CD4-positive, alpha-beta T cell (primary cell): ENCODE results near the gene PDE4C. TPM values are rescaled to one million over a fixed set of nuclear protein-coding genes. Genes with fewer than 3 reads are reported as not detected.

Source experiments
- ATAC-seq: fragments of 200-7000 bp; cut with Tn5 transposase; one replicate; pipeline ENCODE4 v1.10.0; 2022; ENCODE audit warnings: mild to moderate bottlenecking; ENCODE audit not compliant: poor library complexity
- CTCF ChIA-PET: fragments of 350-600 bp; sonication (Branson Sonifier 250); formaldehyde crosslinking; loops from one replicate; lab custom pipeline; 2021; ENCODE audit warnings: antibody characterized with exemption, inconsistent platforms; lab: Charles Lee
- POLR2A ChIA-PET: fragments of 350-600 bp; sonication (Branson Sonifier 250); formaldehyde crosslinking; loops from one replicate; lab custom pipeline; 2021; ENCODE audit warnings: antibody characterized with exemption, inconsistent platforms; lab: Charles Lee
- DNase-seq, 14 experiments: peaks; one replicate each; pipeline ENCODE4 v3.0.0-alpha.2; 2013 to 2020; ENCODE audit warnings: mixed read lengths in 2 of 14
- H3K27ac ChIP-seq, 2 donors: one replicate each; pipeline versions ENCODE4 v1.5.1 to v1.7.0; 2013; ENCODE audit warnings: low read length in 2 of 2, low read depth in 1 of 2, mild to moderate bottlenecking in 1 of 2
- H3K27me3 ChIP-seq, 2 experiments: 1 replicate in 1 of 2; 2 replicates in 1 of 2; pipeline versions ENCODE4 v1.6.1 to v1.7.0; 2013; ENCODE audit warnings: low read length in 2 of 2, control low read depth in 1 of 2, mild to moderate bottlenecking in 1 of 2, moderate library complexity in 1 of 2; ENCODE audit not compliant: insufficient read depth in 2 of 2, control insufficient read depth in 1 of 2
- H3K36me3 ChIP-seq: one replicate; pipeline ENCODE4 v1.6.1; 2013; ENCODE audit warnings: low read length, control low read depth; ENCODE audit not compliant: insufficient read depth
- H3K4me1 ChIP-seq: one replicate; pipeline ENCODE4 v1.6.1; 2013; ENCODE audit warnings: low read length, control low read depth; ENCODE audit not compliant: insufficient read depth
- H3K4me3 ChIP-seq: one replicate; pipeline ENCODE4 v1.5.1; 2013; ENCODE audit warnings: mild to moderate bottlenecking, low read length, moderate library complexity
- H3K9me3 ChIP-seq, 2 experiments: 1 replicate in 1 of 2; 2 replicates in 1 of 2; pipeline versions ENCODE4 v1.6.1 to v1.7.0; 2013; ENCODE audit warnings: low read length in 2 of 2, mild to moderate bottlenecking in 2 of 2, control low read depth in 1 of 2, moderate library complexity in 1 of 2; ENCODE audit not compliant: control insufficient read depth in 1 of 2, insufficient read depth in 1 of 2
- H3K27ac Mint-ChIP-seq: one replicate; pipeline ENCODE4 v1.8.0; 2020; ENCODE audit warnings: mixed read lengths
- H3K27me3 Mint-ChIP-seq: one replicate; pipeline ENCODE4 v1.8.0; 2021; ENCODE audit warnings: mixed read lengths
- H3K36me3 Mint-ChIP-seq: one replicate; pipeline ENCODE4 v1.8.0; 2021; ENCODE audit warnings: low read depth, mixed read lengths
- H3K4me1 Mint-ChIP-seq: one replicate; pipeline ENCODE4 v1.8.0; 2021; ENCODE audit warnings: low read depth, mixed read lengths
- H3K4me3 Mint-ChIP-seq: one replicate; pipeline ENCODE4 v1.8.0; 2020; ENCODE audit warnings: mild to moderate bottlenecking, mixed read lengths
- H3K9me3 Mint-ChIP-seq: one replicate; pipeline ENCODE4 v1.8.0; 2020; ENCODE audit warnings: mixed read lengths
- CTCF ChIP-seq: fragments of 200-600 bp; IDR thresholded peaks from one replicate; pipeline ENCODE4 v1.8.0; 2022; ENCODE audit warnings: antibody characterized with exemption, mild to moderate bottlenecking
- intact Hi-C, 2 experiments: fragments of 100-400 bp; cut with DNase I in 1 of 2; cut with micrococcal nuclease in 1 of 2; formaldehyde crosslinking; loops; one replicate each; pipeline versions ENCODE4 v1.15.1 to v1.9.0; 2023 to 2025; cut with DNase I, micrococcal nuclease
- total RNA-seq, 174 experiments: library from RNA in 2 of 174; stranded (reverse) in 2 of 174; gene quantifications; one replicate each; pipeline ENCODE4 v1.2.3 and lab custom pipeline; 2021 to 2026

The PDE4C gene
- total RNA-seq, 2 experiments from 2014 or later, result not detected

- no peaks in the 10 kb centered on the region for H3K27me3 Mint-ChIP-seq
- DNase-seq (no peak), ATAC-seq (no peak)
- no peak overlapping the region for H3K27ac Mint-ChIP-seq
- H3K9me3 Mint-ChIP-seq, result no peaks in the 10 kb centered on the region
- H3K4me1 ChIP-seq, result peaks cover 28% of the 10 kb centered on the region
- peak overlapping the region; percentile 12 for H3K4me3 ChIP-seq
- H3K36me3 Mint-ChIP-seq, result no peaks in the 10 kb centered on the region
- H3K27ac ChIP-seq, result no peak overlapping the region
- H3K27me3 ChIP-seq, result no peaks in the 10 kb centered on the region
- intact Hi-C loops, result no loop called here
- peaks cover 12% of the 10 kb centered on the region for H3K4me1 Mint-ChIP-seq
- no peaks in the 10 kb centered on the region for H3K9me3 ChIP-seq
- POLR2A ChIA-PET, result no interaction called here
- H3K4me3 Mint-ChIP-seq, result no peak overlapping the region
- CTCF ChIA-PET, result interaction anchor here (1.6 kb wide), 1 partner anchor 9 kb away, joined by 5 read pairs; no protein-coding TSS in a partner anchor
- H3K36me3 ChIP-seq, result peaks cover 2% of the 10 kb centered on the region
- no peak for TF ChIP-seq CTCF
Observed at GRCh38 chr19:18176367-18177310, 49.6 kb downstream of the PDE4C start.

GRCh38 chr19:18174983-18175382 is 51.3 kb downstream of the PDE4C start:
- H3K27me3 Mint-ChIP-seq, result no peaks in the 10 kb centered on the region
- DNase-seq (peak in 1 of 14 experiments; percentile 26), ATAC-seq (no peak)
- no peaks in the 10 kb centered on the region for H3K9me3 Mint-ChIP-seq
- Histone ChIP-seq H3K4me3 (peak overlapping the region; percentile 85), H3K27me3 (no peaks in the 10 kb centered on the region), H3K27ac (no peak overlapping the region), H3K36me3 (peaks cover 2% of the 10 kb centered on the region), H3K4me1 (peaks cover 29% of the 10 kb centered on the region), H3K9me3 (no peaks in the 10 kb centered on the region)
- peak overlapping the region; percentile 58 for H3K4me3 Mint-ChIP-seq
- ChIA-PET CTCF (interaction anchor here (1.2 kb wide), 1 partner anchor 27 kb away, joined by 4 read pairs; no protein-coding TSS in a partner anchor), POLR2A (interaction anchor here (1.2 to 1.6 kb wide), 3 partner anchors 17 to 106 kb away, joined by 3 to 14 read pairs (median 5); partner anchors contain the start of genes JUND and MPV17L2)
- intact Hi-C loops, result no loop called here
- peaks cover 4% of the 10 kb centered on the region for H3K36me3 Mint-ChIP-seq
- H3K4me1 Mint-ChIP-seq, result peaks cover 13% of the 10 kb centered on the region
- H3K27ac Mint-ChIP-seq, result no peak overlapping the region
- TF ChIP-seq CTCF, result no peak

Other genes starting within 250 kb of the PDE4C start
- 100 to 1,000 TPM; 325 to 341 TPM for gene ARRDC2, start 218.3 kb downstream of the PDE4C start, total RNA-seq
- gene IL12RB1, start 139.5 kb downstream of the PDE4C start, total RNA-seq, result 10 to 100 TPM; 20.5 to 22.5 TPM
- gene MAST3, start 128.7 kb downstream of the PDE4C start, total RNA-seq, result 10 to 100 TPM; 16.1 to 16.4 TPM
- gene PIK3R2, start 73.3 kb downstream of the PDE4C start, total RNA-seq, result 1 to 10 TPM; 4.6 to 5.6 TPM
- 10 to 100 TPM; 10.6 to 10.7 TPM for gene IFI30, start 52.6 kb downstream of the PDE4C start, total RNA-seq
- gene MPV17L2, start 33.2 kb downstream of the PDE4C start, total RNA-seq, result 1 to 10 TPM; 2.8 to 3.9 TPM
- gene RAB3A, start 22.4 kb downstream of the PDE4C start, total RNA-seq, result 10 to 100 TPM; 28.9 to 31.2 TPM
- gene IQCN, start 48.0 kb upstream of the PDE4C start, total RNA-seq, result 10 to 100 TPM; 18.1 to 18.7 TPM
- 1,000 to 10,000 TPM; 1,827 to 1,976 TPM for gene JUND, start 55.2 kb upstream of the PDE4C start, total RNA-seq
- gene LSM4, start 96.6 kb upstream of the PDE4C start, total RNA-seq, result 10 to 100 TPM; 40.2 to 47.4 TPM
- 10 to 100 TPM; 24.4 to 25.9 TPM for gene PGPEP1, start 114.2 kb upstream of the PDE4C start, total RNA-seq
- gene GDF15, start 159.7 kb upstream of the PDE4C start, total RNA-seq, result not detected
- gene LRRC25, start 171.2 kb upstream of the PDE4C start, total RNA-seq, result under 1 TPM; 0.82 to 0.92 TPM
- 10 to 100 TPM; 44.0 to 50.9 TPM for gene SSBP4, start 193.0 kb upstream of the PDE4C start, total RNA-seq
- 10 to 100 TPM; 34.1 to 41.3 TPM for gene ISYNA1, start 211.7 kb upstream of the PDE4C start, total RNA-seq